Loucy (cell line): ENCODE data around the gene DES.
"Not testable (repeated sequence)": the region's sequence is repeated elsewhere in the genome, so short reads cannot be mapped to it uniquely, and the experiment has no call there.

ENCODE experiments used
- EZH2phosphoT487 ChIP-seq: fragments of 200-600 bp; IDR thresholded peaks from 2 replicates; pipeline ENCODE4 v1.6.1; 2018; ENCODE audit warnings: antibody characterized with exemption, mild to moderate bottlenecking, moderate library complexity, borderline replicate concordance
- TF ChIP-seq, protein P1 (sequence below): fragments of 200-600 bp; sonication (generic); conservative IDR thresholded peaks from 2 replicates; pipeline ENCODE4 v1.5.1; 2014; ENCODE audit warnings: mild to moderate bottlenecking, antibody characterized with exemption, low read length

DNA sequence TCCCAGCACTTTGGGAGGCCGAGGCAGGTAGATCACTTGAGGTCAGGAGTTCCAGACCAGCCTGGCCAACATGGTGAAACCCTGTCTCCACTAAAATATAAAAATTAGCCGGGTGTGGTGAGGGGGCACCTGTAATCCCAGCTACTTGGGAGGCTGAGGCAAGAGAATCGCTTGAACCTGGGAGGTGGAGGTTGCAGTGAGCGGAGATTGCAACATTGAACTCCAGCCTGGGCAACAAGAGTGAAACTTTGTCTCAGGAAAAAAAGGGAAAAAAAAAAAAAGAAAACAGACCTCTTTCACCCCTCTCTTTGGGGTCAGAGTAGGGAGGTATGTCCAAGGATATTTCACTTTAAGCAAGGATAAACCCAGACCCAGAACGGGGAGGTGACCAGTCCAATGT lies 10.8 kb upstream of the DES start:
- TF ChIP-seq, protein P1, sequence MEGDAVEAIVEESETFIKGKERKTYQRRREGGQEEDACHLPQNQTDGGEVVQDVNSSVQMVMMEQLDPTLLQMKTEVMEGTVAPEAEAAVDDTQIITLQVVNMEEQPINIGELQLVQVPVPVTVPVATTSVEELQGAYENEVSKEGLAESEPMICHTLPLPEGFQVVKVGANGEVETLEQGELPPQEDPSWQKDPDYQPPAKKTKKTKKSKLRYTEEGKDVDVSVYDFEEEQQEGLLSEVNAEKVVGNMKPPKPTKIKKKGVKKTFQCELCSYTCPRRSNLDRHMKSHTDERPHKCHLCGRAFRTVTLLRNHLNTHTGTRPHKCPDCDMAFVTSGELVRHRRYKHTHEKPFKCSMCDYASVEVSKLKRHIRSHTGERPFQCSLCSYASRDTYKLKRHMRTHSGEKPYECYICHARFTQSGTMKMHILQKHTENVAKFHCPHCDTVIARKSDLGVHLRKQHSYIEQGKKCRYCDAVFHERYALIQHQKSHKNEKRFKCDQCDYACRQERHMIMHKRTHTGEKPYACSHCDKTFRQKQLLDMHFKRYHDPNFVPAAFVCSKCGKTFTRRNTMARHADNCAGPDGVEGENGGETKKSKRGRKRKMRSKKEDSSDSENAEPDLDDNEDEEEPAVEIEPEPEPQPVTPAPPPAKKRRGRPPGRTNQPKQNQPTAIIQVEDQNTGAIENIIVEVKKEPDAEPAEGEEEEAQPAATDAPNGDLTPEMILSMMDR: not testable (repeated sequence)
- TF ChIP-seq EZH2phosphoT487: not testable (repeated sequence)
